SU-DHL-6 (cell line): ENCODE measurements around the gene SMIM5.

Experiments
- EZH2phosphoT487 ChIP-seq: fragments of 200-600 bp; sonication (generic), shearing (Covaris generic); conservative IDR thresholded peaks from 2 replicates; pipeline ENCODE4 v1.6.1; 2018; ENCODE audit warnings: mild to moderate bottlenecking, antibody characterized with exemption, low read length, moderate library complexity, mixed read lengths
- TF ChIP-seq, protein P1 (sequence below): fragments of 200-600 bp; sonication (generic); IDR thresholded peaks from one replicate; pipeline ENCODE4 v1.5.1; 2017; ENCODE audit warnings: antibody characterized with exemption, mild to moderate bottlenecking, low read length, moderate library complexity; ENCODE audit not compliant: insufficient read depth, poor library complexity, severe bottlenecking

DNA sequence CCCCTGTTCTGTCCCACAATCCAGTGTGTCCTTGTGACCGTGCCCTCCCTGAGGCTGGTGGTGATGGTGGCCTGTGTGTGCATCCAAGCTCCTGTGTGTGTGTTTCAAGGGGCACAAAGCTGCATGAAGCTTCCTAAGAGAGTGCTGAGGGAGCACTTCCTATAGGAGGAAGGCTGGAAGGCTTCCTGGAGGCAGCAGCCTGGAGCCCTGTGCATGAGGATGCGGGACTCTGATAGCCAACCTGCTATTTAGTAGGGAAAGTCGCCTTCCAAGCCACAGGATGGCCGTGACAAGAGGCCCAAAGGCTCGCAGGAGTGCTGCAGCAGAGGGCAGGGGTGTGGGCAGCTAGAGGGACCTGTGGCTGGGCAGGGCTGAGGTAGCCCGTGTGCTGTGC lies 37.3 kb upstream of the SMIM5 start:
- TF ChIP-seq, protein P1, sequence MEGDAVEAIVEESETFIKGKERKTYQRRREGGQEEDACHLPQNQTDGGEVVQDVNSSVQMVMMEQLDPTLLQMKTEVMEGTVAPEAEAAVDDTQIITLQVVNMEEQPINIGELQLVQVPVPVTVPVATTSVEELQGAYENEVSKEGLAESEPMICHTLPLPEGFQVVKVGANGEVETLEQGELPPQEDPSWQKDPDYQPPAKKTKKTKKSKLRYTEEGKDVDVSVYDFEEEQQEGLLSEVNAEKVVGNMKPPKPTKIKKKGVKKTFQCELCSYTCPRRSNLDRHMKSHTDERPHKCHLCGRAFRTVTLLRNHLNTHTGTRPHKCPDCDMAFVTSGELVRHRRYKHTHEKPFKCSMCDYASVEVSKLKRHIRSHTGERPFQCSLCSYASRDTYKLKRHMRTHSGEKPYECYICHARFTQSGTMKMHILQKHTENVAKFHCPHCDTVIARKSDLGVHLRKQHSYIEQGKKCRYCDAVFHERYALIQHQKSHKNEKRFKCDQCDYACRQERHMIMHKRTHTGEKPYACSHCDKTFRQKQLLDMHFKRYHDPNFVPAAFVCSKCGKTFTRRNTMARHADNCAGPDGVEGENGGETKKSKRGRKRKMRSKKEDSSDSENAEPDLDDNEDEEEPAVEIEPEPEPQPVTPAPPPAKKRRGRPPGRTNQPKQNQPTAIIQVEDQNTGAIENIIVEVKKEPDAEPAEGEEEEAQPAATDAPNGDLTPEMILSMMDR, result no peak
- TF ChIP-seq EZH2phosphoT487, result no peak
